Measurements from ENCODE around the gene BMPER.

DNA sequence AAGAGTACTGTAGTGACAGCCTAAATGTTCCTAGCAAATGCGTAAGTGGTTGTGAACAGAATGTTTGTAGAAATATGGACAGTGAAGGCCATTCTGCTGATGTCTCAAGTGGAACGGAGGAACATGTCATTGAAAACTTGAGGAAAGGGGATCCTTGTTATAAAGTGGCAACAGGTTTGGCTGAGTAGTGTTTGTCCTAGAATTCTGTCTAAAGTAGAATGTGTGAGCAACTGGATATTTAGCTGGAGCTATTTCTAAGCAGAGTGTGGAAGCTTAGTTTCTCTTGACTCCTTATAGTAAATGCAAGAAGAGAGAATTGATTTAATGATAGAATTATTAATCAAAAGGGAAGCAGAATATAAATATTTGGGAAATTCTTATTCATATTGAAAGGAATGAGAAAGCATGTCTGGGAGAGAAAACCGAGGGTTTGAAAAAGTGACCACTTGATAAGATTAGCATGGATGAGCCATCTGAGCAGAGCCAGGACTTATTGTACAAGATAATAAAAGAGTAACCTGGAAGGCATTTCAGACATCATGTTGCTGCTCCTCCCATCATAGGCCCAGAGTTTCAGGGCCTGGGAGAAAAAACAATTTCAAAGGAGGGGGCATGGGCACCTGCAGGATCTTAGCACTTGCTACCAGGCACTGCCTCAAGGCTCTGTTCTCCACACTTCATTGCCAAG, 276.1 kb downstream of the BMPER start:
- TF ChIP-seq EZH2phosphoT487 (IDR thresholded peaks at IDR 0.05; ENCODE audit: insufficient read depth, low read depth) = no peak
- no peak for TF ChIP-seq EZH2 (IDR thresholded peaks at IDR 0.05; ENCODE audit: insufficient read depth, poor library complexity, severe bottlenecking)
